NCI-H187 (cell line): ENCODE results near the gene ZNF135.

Experiments
- DNase-seq, 2 experiments: peaks; one replicate each; lab custom pipeline; 2025; lab: John Stamatoyannopoulos, UW

The ZNF135 gene

DNA sequence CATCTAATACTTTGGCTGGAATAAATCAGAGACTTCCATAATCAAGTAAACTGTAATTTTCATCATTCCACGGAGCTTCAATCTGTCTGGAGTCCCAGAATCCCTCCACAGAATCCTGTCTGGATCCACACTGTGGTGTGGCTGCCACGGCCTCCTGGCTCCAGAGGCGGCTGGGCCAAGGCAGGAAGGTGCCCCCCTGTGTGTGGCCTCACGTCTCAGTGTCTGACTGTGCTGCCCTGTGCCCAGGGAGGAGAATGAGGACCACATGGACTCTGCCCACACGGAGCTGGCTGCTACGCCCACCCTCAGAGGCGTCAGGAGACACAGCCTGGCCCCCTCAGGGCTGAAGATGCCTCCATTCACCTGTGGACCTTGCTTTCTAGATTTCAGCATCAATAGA is 12.2 kb upstream of the ZNF135 start:
- DNase-seq, result no peak

DNA sequence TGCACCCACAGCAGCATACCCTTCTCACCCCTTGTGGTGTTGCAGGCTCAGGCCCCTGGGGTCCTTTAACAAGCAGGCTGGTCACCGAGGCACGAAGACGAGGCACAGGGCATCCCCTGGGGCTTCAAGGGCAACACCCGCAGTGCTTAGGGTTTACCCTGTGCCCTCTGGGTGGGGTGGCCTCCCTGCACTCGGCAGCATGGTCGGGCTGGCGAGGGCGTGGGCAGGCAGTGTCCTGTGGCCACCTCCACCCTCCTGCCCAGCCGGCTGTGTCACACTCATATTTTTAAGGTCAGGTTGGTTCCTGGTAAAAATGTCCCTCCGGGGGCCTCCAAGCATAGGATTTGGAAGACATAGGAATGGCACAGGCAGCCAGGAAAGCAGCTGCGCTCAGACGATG is 11.4 kb upstream of the ZNF135 start:
- no peak for DNase-seq

DNA sequence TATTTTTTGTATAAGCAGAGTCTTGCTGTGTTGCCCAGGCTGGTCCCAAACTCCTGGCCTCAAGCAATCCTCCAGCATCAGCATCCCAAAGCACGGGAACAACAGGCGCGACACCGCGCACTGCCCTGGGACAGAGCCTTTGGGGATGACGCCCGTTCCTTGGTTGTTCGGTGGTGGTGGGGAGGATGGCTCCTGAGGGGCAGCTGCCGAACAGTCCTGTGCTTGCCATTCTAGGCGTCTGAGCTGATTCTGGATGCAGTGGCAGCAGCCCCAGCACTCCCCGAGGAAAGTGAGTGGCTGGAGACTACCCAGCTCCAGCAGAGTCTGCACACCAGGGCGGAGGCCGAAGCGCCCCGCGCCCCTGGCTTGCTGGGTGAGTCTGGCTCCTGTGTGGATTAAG is 6.8 kb upstream of the ZNF135 start:
- DNase-seq, result no peak

DNA sequence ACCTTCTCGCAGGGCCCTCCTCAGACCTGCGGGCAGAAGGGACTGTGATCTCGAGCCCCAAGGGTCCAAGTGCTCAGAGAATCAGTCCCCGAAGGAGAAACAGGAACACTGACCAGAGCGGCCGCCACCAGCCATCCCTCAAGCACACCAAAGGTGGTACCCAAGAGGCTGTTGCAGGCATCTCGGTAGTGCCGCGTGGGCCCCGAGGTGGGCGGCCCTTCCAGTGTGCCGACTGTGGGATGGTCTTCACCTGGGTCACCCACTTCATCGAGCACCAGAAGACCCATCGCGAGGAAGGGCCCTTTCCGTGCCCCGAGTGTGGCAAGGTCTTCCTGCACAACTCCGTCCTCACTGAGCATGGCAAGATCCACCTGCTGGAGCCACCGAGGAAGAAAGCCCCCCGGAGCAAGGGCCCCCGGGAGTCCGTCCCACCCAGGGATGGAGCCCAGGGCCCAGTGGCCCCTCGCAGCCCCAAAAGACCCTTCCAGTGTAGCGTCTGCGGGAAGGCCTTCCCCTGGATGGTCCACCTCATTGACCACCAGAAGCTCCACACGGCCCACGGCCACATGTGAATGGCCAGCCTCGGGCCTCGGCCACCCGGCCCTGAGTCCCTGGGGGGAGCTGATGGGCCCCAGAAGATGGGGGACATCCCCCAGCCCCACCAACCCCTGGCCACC is 5.5 kb upstream of the ZNF135 start:
- DNase-seq, result no peak

DNA sequence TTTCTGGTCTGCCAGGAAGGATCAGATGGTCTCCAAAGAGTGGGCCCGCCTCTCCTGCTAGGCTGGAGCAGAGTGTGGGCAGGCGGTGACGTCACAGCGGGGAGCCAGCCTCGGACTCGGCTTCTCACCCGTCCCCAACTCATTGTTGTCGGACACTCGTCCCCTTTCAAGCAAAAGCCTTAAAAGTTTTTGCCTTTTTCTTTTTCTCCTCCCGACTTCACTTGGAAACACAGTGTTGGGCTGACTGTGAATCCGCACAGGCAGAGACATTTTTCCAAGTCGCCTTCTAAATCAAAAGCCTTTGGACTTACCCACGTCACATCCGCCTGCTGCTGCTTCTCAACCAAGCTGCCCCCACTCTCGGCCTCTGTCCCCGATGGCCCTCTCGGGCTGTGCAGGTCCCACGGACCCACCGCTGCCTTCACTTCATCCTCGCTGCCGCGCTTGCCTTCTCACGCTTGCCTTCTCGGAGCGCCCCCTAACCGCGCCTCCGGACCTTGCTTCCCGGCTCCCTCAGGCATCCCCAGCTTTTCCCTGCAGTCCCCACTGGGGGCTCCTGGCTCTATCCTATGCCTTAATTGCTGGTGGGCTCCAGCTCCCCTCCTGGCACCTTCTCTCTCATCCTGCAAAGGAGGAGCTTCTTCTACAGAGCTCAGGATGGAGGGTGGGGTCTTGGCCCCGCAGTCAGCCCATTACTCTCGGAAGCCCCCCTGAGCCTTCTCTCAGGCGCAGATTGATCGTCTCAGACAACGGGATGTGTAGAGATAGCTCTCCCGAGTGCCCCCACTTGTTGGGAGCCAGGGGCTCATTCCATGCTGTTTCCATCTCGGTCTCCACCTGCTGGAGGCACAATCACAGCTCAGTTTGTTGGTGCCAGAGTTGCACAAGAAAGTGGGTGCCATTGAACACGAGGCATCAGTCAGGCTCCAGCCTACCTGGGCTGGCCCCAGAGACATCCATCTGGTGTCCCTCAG is 3.9 kb upstream of the ZNF135 start:
- DNase-seq, result no peak

DNA sequence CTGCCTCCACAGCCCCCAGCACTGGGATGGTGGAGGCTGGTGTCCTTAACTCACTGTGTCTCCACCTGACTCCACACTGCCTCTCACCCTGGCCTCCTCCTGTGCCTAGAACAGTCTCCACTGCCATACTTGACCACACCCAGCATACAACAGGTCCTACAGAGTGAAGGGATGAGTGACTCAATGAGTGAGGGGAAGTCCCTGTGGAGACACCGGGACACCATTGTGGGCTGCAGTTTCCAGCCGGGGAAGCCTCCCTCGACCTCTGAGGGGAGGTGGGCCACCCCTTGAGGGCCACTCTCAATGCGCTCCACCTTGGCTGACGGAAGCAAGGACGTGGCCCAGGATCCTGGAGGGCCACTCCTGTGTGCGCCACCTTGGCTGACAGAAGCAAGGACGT is 2.8 kb upstream of the ZNF135 start:
- DNase-seq, result no peak

DNA sequence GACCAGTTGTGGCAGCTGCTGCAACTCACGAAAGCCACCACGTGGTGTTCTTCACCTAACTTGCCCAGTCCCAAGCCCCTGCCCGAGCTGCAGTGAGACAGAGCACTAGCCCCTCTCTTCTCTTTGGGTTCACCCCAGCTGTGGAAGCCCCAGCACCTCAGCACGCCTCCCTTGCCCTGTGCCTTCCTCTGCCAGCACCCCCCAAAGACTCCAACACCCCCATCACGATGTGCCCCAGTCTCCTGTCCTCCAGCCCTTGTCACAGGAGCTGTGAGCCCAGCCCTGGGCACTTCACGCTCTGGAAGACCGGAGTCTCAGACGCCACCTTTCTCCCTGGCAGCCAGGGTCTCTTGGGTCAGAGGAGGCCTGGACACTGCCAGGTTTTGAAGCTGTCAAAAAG is 2.2 kb upstream of the ZNF135 start:
- no peak for DNase-seq

DNA sequence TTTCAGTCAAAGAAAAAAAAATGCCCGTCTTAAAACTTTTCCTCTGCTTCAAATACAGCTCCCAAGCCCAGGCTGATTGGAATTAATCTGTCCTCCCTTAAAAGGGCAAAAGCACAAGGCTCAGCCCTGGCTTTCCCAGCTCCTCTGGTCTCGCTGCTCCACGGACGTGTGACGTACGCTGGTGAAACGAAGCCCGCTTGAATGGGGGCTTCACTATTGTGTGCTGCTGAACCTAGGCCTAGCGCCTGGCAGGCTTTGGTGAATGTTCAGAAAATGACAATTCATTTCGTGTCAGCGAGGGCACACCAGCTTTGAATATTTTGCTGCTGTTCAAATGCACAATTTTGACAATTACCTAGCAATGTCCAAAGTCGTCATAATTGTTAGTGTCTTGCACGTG is 615 bp upstream of the ZNF135 start:
- no peak for DNase-seq

DNA sequence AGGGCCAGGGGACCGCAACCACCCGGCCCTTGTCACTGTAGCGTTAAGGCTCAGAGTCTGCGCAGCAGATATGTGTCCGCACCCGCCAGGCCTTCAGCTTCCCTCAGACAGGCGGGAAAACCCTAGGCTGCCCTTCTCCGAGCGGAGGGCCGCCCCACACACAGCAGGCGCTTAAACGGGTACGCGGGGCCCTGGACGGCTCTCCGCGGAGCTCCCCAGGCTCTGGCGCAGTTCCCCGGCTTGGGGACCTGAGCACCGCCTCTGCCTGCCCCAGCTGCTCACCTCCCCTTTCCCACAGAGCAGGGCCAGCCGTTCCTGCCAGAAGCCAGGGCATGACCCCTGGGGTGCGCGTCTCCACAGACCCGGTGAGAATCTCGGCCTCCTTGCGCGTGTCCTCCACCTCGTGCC is 593 bp downstream of the ZNF135 start:
- DNase-seq, result no peak

DNA sequence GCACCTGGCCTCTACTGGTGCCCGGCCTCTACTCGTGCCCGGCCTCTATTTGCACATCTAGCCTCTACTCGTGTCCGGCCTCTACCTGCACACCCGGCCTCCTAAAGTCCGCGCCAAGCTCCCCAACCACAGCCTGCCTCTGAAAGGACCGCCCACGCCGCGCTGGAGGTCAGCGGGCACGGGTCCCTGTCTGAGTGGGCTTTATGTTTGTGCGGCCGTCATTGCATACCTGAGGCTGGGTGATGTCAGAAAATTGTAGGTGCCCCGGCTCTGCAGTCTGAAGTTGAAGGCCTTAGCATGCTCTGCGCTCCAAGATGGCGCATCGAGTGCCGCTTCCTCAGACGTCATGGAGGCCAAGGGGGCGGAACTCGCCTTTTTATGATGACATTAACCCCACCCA is 1.1 kb downstream of the ZNF135 start:
- no peak for DNase-seq

DNA sequence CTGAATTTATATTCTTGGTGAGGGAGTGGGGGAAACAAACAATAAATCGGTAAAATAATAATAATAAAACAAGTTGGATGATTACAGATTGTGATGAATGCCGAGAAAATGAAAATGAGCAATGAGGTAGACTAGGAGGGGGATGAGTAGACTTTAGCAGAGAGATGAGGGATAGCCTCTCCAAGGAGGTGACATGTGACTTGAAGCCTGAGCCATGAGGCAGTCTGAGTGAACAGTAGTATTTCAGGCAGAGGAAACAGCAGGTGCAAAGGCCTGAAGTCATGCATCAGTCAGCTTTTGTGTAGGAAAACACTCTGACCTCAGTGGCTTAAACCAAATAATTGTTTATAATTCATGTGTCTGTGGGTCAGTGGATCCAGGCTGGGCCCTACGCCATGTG is 4.6 kb downstream of the ZNF135 start:
- DNase-seq, result no peak

DNA sequence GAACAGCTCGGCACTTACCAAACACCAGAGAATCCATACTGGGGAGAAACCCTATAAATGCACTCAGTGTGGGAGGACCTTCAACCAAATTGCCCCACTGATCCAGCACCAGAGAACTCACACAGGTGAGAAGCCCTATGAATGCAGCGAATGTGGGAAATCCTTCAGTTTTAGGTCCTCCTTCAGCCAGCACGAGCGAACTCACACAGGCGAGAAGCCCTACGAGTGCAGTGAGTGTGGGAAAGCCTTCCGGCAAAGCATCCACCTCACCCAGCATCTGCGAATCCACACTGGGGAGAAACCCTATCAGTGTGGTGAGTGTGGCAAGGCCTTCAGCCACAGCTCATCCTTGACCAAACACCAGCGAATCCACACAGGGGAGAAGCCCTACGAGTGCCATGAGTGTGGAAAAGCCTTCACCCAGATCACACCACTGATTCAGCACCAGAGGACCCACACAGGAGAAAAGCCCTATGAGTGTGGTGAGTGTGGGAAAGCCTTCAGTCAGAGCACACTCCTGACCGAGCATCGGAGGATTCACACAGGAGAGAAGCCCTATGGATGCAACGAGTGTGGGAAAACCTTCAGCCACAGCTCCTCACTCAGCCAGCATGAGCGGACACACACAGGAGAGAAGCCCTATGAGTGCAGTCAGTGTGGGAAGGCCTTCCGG is 8.3 kb downstream of the ZNF135 start:
- no peak for DNase-seq

DNA sequence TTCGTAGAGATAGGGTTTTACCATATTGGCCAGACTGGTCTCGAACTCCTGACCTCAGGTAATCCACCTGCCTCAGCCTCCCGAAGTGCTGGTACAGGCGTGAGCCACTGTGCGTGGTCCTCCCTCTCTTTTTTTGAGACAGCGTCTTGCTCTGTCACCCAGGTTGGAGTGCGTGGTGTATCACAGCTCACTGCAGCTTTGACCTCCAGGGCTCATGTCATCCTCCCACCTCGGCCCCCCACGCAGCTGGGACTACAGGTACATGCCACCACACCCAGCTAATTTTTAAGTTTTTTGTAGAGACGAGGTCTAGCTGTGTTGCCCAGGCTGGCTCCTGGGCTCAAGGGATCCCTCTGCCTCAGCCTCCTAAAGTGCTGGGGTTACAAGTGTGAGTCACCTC is 20.7 kb downstream of the ZNF135 start:
- DNase-seq, result no peak

DNA sequence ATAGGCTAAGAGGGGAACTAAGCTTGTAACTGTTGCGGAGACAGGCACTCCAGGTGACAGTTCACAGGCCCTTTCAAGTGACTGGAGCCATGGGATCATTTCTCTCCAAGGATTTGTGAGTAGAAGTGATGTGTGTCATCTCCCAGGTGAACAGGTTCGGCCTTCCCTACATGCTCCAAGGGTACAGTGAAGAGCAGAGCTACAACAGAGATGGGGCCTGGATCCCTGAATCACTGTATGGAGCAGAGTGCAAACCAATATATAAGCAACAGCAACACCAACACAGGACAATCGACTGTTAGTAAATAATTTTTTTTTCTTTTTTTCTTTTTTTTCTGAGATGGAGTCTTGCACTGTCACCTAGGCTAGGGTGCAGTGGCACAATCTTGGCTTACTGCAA is 23.9 kb downstream of the ZNF135 start:
- DNase-seq, result no peak

DNA sequence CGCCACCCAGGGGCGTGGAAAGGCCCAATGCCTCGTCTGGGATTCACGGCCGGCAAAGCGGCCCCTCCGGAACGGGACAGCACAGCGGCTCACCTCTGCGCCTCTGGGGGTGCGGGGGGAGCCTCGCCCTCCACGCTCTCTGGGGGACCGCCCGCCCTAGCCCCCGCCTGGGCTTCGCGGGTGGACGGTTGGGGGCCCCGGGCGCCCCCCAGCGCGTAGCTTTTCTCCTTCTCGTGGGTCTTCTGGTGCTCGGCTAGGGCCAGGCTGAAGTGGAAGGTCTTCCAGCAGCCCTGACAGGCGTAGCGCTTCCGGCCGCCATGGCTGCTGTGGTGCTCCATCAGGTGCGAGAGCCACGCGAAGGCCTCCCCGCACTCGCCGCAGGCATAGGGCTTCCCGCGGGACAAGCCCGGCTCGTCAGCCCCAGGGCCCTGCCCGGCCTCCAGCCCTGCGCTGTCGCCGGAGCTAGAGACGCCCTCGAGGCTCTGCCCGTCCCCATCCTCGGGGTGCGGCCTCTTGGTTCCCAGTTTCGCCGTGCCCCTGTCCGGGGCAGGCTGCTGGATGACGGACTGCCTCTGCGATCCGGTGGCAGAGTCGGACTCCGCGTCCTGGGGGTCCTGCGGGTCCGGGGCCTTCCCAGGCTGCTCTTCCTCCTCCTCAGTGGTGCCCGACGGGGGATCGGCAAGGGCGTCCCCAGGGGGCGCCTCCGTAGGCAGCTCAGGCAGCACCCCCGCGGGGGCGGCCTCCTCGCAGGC is 25.7 kb downstream of the ZNF135 start:
- DNase-seq, result no peak

DNA sequence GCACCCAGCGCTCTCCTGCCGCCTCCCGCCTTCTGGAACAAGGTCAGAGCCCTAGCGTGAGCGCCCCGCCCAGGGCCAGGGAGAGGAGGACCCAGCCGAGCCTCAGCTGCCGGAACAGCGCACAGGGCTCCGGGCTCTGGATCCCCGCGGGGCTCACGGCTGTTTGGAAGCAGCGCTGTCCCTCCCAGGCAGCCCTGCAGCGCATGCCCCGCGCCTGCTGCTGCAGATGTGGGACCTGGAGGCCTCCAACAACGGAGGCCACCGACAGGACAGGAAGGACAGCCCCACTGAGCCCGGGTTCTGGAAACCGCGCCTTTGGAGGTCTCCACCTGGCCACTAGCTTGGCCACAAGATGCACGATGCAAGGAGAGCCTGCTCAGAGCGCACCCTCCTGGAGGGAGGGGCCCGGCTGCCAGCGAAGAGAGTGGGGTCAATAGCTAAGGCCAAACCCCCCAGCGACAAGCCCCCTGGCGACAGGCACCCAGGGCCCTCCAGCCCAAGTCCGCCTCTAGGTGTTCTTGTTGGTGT is 26.3 kb downstream of the ZNF135 start:
- DNase-seq, result no peak

DNA sequence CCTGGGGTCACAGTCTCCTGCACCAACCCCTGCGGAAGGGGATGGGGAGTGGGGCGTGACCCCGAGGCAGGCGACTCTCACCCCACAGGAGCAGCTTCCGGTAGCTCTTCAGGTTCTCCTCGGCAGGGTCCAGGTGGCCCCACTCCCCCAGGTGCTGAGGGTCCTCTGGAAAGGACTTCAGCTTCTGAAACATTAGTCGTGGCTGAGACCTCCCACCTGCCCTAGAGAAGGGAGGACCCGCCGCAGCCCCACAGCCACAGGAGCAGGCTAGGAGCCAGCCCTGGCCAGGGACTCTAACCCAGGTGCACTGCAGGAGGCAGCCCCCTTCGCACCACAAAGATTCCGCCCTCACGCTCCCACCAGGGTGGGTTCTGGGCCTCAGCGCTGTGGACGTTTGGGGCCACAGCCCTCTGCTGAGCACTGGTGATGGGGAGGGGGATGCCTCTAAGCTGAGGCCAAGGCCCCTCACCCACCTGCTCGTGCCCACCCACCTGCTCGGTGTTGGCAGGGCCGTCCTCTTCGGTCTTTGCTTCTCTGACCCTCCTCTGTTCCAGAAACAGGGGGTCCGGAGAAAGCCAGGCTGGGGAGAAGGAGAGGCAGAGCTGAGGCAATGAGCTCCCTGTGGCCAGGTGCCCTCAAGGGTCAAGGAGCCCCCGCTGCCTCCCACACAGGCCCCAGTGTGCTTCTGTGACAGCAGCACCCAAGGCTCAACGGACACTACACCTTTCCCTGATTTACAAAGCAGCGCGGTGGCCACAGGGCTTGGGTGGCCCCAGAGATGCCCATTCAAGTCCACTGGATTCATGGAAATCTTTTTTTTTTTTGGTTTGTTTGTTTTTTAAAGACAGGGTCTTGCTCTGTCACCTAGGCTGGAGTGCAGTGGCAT is 28.0 kb downstream of the ZNF135 start:
- no peak for DNase-seq

DNA sequence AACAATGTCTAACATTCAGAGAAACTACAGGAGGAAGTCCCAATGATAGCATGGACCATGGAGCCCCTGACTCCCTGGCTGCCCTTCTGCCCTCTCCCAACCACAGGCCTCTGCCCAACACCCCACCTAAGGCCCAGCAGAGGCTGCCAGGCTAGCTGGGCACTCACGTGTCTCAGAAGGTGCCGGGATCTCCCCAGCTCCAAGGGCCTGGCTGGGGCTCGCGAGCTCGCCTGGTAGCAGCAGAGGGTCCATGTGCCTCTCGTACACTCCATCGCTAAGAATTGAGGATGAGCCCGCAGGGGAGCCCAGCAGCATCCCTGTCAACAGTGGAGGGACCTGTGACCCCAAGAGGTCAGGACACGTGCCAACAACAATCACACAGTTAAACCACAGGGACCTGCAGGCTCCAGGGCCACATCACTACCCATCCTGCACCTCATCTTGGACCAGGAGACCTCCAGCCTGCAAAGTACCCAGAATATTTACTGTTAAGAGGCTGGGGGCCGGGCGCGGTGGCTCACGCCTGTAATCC is 29.5 kb downstream of the ZNF135 start:
- no peak for DNase-seq

DNA sequence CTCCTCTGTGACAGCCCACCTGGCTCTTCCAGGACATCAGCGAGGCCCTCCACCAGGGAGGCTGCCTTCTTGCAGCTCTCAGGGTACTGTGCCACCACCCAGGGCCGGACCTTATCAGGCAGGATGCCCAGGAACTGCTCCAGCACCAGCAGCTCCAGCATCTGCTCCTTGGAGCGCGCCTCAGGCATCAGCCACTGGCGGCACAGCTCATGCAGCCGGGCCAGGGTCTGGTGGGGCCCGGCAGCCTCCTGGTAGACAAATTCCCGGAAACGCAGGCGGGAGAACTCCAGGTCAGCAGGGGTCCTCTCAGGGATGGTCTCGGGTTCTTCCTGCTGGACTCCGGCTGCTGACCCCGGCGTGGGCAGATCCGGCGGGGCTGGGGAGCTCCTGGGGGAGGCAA is 30.8 kb downstream of the ZNF135 start:
- no peak for DNase-seq

DNA sequence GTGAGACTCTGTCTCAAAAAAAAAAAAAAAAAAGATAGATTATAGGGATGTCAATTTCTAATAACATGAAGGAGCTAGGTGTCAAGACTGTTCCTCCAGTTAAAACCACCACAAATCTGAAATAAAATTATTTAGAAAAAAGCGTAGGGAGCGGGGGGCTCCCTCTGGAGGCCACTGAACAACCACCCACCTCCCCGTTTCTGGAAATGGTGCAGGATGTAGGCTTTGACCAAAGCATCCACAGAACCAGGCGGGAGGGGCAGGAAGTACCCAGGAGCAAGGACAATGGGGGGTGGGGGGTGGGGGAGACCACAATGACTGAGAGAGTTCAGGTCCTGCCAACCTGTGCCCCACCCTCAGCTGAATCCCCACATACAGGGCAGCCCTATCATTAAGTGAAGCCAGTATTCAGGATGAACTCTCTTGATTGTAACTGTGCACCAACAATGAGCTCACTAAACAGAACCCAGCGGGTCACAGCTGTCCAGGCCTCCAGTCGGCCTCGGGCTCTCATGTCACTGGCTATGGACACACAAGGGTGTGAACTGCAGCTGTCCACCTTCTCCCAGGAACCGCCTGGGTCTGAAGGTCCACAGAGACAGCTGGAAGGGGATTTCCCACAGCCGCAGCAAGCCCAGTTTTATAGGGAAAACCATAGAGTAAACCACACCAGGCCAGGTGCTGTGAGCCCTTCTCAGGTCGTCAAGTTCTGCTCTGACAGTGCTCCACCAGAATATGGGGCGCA is 32.3 kb downstream of the ZNF135 start:
- DNase-seq, result no peak
